ENCODE measurements around the gene DIP2C.
"Not testable (repeated sequence)": the region's sequence is repeated elsewhere in the genome, so short reads cannot be mapped to it uniquely, and the experiment has no call there.

DIP2C gene

GRCh38 chr10:517872-518475, 171.5 kb downstream of the DIP2C start:
- DNase-seq (ENCODE audit: low read depth in 2 of 2), result no peak

GRCh38 chr10:517241-517830, 172.1 kb downstream of the DIP2C start:
- no peak for DNase-seq (ENCODE audit: low read depth in 2 of 2)

- no peak for DNase-seq (ENCODE audit: low read depth in 2 of 2)
These were observed 172.7 kb downstream of the DIP2C start for GRCh38 chr10:516764-517163.

- no peak for DNase-seq (ENCODE audit: low read depth in 2 of 2)
These were observed 173.8 kb downstream of the DIP2C start for GRCh38 chr10:515674-516073.

GRCh38 chr10:514137-514671, 175.3 kb downstream of the DIP2C start:
- no peak for DNase-seq (ENCODE audit: low read depth in 2 of 2)

GRCh38 chr10:513393-513792, 176.1 kb downstream of the DIP2C start:
- no peak for DNase-seq (ENCODE audit: low read depth in 2 of 2)

GRCh38 chr10:512661-513060, 176.8 kb downstream of the DIP2C start:
- DNase-seq (ENCODE audit: low read depth in 2 of 2), result not testable (repeated sequence)

GRCh38 chr10:511849-512191, 177.6 kb downstream of the DIP2C start:
- DNase-seq (ENCODE audit: low read depth in 2 of 2), result no peak

GRCh38 chr10:511101-511848, 178.2 kb downstream of the DIP2C start:
- DNase-seq (ENCODE audit: low read depth in 2 of 2), result peak; percentile 56 to 87

- DNase-seq (ENCODE audit: low read depth in 2 of 2), result no peak
These were observed 179.0 kb downstream of the DIP2C start for GRCh38 chr10:510415-510881.

- no peak for DNase-seq (ENCODE audit: low read depth in 2 of 2)
These were observed 179.9 kb downstream of the DIP2C start for GRCh38 chr10:509361-510102.

GRCh38 chr10:508726-509125, 180.7 kb downstream of the DIP2C start:
- DNase-seq (ENCODE audit: low read depth in 2 of 2), result no peak

GRCh38 chr10:507908-508444, 181.5 kb downstream of the DIP2C start:
- DNase-seq (ENCODE audit: low read depth in 2 of 2), result no peak

GRCh38 chr10:507355-507699, 182.1 kb downstream of the DIP2C start:
- DNase-seq (ENCODE audit: low read depth in 2 of 2), result no peak

GRCh38 chr10:506451-507354, 182.8 kb downstream of the DIP2C start:
- no peak for DNase-seq (ENCODE audit: low read depth in 2 of 2)

- no peak for DNase-seq (ENCODE audit: low read depth in 2 of 2)
These were observed 184.0 kb downstream of the DIP2C start for GRCh38 chr10:505419-505818.

- DNase-seq (ENCODE audit: low read depth in 2 of 2), result no peak
These were observed 184.7 kb downstream of the DIP2C start for GRCh38 chr10:504806-505205.

- no peak for DNase-seq (ENCODE audit: low read depth in 2 of 2)
These were observed 185.3 kb downstream of the DIP2C start for GRCh38 chr10:504121-504611.

GRCh38 chr10:501596-501995, 187.9 kb downstream of the DIP2C start:
- DNase-seq (ENCODE audit: low read depth in 2 of 2), result no peak

GRCh38 chr10:500876-501275, 188.6 kb downstream of the DIP2C start:
- no peak for DNase-seq (ENCODE audit: low read depth in 2 of 2)

- no peak for DNase-seq (ENCODE audit: low read depth in 2 of 2)
These were observed 189.5 kb downstream of the DIP2C start for GRCh38 chr10:499991-500390.
